ENCODE results near the gene KIF6.

- no peak for TF ChIP-seq SP1 (IDR thresholded peaks at IDR 0.05)
- no peak for TF ChIP-seq TARDBP (IDR thresholded peaks at IDR 0.05)
- TF ChIP-seq BHLHE40 (IDR thresholded peaks at IDR 0.05; ENCODE audit: borderline replicate concordance), result no peak
- TF ChIP-seq FOXA1 (IDR thresholded peaks at IDR 0.05), result no peak
- TF ChIP-seq FOXK2 (IDR thresholded peaks at IDR 0.05), result no peak
- no peak for TF ChIP-seq FOXM1 (IDR thresholded peaks at IDR 0.05; ENCODE audit: borderline replicate concordance)
- no peak for TF ChIP-seq ELF4 (IDR thresholded peaks at IDR 0.05)
- TF ChIP-seq HDGF (IDR thresholded peaks at IDR 0.05; ENCODE audit: borderline replicate concordance), result no peak
- TF ChIP-seq, protein P1, sequence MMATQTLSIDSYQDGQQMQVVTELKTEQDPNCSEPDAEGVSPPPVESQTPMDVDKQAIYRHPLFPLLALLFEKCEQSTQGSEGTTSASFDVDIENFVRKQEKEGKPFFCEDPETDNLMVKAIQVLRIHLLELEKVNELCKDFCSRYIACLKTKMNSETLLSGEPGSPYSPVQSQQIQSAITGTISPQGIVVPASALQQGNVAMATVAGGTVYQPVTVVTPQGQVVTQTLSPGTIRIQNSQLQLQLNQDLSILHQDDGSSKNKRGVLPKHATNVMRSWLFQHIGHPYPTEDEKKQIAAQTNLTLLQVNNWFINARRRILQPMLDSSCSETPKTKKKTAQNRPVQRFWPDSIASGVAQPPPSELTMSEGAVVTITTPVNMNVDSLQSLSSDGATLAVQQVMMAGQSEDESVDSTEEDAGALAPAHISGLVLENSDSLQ (IDR thresholded peaks at IDR 0.05), result no peak
- no peak for TF ChIP-seq L3MBTL2 (conservative IDR thresholded peaks at IDR 0.05)
- TF ChIP-seq SUZ12 (IDR thresholded peaks at IDR 0.05), result no peak
- TF ChIP-seq CTBP1 (IDR thresholded peaks at IDR 0.05; ENCODE audit: borderline replicate concordance), result no peak
These were observed 308.5 kb downstream of the KIF6 start for GRCh38 chr6:39416728-39417127.
